ENCODE data around the gene NCMAP.

The NCMAP gene

DNA sequence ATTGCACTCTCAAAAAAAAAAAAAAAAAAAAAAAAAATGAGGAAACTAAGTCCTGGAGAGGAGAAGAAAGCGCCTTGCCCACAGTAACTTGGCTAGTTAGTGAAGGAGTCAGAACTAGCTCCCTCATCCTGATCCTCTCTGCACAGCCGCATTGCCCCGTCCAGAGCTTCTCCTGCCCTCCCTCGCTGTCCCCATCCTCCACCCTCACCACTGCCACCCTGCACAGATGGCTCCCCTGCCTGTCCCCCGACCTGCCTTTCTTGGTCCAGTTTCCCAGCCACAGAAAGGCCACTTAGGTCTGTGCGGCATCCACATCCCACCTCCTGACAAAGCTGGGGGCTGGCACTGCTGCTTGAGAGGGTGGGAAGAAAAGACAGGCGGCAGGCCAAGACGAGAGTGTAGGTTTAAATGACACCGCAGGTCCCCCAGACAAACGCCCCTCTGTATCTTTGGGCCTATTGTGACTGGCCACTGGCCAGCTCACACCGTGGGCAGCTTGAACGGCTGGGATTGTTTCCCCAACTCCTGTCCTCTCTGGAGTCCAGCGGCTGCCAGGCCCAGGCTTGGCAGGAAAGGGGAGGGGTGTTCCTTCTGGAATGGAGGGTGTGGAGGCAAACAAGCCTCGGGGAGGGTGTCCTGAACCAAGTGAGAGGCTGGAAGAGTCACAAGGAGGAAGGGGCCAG, 20.2 kb downstream of the NCMAP start:
- no peak for DNase-seq

DNA sequence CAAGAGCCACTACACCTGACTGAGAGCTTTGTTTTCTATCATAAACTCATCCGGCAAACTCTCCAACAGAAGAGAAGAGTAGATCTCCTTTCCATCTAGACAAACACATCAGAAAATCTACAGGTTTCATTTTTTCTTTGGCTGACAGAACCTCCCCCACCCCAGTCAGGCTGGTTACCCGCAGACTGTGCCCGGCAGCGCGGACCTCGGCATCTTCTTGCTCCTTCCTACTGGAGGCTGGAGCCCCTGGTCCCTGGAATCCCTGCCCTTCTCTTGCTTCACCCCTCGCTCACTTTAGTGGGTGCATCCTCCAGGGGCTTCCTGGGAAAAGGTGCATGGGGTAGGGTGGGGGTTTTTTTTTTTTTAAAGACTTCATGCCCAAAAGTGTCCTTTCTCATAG, 23.0 kb downstream of the NCMAP start:
- no peak for DNase-seq

DNA sequence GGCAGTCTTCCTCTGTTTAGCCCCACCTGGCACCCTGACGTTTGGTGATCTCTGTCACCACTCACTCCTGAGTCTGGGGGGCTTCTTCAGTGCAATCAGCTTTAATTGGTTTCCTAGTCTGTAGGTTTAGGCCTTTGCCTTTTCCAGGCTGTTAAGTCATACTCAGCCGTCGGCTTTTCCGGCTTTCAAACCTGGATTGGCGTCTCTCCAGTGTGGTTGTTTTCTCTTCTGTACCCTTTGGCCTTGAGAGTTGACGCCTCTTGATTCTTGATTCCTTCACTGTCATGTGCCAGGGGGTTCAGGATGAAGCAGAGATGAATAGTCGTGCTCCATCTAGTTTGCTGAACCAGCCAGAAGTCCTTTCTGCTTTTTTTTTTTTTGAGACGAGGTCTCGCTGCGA, 24.9 kb downstream of the NCMAP start:
- DNase-seq = no peak

DNA sequence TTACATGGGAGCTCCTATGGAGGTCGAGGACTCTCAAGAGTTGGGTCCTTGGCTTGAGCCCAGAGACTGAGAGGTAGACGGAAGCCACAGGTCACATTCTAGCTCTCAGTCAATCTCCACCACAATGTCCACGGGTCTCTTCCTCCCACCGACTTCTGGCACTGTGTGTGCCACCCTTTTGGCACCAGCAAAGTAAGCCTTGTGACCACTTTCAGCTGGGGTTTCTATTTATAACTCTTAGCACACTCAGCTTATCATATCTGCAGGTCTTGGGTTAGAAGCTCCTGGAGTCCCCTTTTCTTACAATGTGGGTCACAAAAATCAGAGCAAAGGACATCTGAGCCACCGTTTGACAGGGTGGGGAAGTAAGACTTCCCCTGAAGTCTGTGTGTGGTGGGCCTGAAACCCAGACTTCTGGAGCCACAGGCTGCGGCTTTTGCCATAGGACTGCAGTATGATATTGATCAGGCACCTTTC, 28.3 kb downstream of the NCMAP start:
- DNase-seq = no peak

DNA sequence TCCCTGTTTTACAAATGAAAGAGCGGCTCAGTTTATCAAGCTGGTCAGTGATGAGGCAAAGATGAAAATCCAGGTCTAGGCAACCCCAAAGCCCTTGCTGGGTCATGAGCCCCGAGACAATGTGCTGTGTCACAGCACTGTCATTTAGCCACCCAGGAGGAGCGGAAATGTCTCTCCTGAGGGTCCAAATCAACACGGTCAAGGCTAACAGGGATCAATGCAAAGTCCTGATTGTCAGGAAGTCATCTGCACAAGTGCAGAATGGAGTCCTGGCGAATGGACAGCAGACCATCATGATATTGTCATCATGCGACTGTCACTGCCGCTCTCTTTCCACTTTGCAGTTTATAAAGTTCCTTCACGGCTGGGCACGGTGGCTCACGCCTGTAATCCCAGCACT, 30.2 kb downstream of the NCMAP start:
- no peak for DNase-seq

DNA sequence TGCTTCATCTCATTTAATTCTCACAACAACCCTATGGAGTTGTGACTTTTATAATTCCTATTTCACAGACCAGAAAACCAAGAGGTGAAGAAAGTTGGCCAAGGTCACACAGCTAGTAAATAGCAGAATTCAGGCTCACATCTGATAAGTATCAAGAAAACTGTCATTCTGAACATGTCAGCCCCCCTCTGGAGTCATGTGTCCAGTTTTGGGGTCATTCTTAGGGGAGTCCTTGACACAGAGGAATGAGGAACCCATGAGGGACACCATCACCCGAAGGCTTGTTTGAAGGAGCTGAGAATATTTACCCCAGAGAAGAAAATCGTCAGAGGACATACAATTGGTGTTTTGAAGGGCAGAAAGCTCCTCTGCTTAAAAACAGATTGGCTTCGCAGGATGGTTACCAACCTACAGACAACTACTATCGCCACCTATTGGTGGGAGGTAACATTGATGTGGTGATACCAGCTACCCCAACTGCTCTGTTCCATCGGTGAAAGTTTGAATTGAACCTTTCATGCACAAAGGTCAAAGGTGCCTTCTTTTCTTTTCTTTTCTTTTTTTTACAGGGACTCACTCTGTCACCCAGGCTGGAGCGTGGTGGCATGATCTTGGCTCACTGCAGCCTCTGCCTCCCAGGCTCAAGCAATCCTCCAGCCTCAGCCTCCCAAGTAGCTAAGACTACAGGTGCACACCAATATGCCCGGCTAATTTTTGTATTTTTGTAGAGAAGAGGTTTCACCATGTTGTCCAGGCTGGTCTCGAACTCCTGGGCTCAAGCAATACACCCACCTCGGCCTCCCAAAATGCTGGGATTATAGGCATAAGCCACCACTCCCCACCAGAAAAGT, 31.3 kb downstream of the NCMAP start:
- DNase-seq = peak; percentile 52

DNA sequence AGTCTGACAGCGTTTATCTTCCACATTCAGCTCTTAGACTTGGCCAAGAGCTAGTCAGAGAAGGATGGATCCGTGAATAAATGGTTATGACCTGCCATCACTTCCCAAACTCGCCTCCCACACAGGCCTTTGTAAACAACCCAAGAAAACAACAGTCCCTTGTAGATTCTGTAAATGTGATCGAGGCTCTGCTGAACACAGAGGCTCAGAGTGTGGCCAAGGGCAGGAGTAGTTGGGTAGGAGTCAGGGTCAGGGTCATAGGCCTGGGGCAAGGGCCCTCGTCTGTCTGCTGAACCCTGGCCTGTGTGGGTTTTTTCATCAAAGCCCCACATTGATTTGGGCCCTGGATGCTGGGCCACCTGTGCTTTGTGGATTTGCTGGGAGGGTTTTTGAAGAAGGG, 32.7 kb downstream of the NCMAP start:
- no peak for DNase-seq

DNA sequence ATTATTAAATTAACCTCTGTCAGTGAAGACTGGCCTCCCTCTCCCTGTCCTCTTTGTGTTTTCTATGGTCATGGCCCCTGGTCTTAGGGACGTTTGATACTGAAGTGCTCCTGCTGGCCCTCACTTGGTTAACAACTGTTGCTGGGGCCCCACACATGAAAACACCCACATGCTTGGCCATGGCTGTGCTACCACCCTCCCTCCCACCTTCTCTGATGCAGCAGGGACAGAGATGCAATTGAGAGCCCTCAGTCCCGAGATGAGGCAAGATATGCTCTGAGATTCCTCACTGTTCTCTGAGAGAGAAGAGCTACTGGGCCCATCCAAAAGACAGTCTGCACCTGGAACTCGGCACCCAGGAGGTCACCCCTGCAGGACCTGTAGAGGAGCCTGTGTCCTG, 33.3 kb downstream of the NCMAP start:
- DNase-seq = no peak

DNA sequence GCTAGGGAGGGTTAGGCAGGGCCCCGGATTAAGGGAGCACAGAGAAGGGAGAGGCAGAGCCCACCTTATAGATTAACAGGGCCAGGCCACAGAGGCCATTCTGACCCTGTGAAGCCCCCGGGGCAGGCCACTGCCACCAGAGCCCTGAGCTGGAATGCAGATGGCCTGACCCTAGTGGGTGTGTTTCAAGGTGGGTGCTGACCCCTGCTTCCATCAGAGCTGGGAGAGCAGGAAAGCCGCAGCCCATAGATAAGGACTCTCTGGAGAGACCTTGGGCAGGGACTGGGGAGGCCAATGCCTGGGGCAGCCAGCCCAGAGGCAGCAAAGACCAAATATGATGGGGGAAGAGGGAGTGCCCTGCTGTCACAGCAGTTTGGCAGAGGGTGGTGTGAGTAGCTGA, 35.9 kb downstream of the NCMAP start:
- no peak for DNase-seq

DNA sequence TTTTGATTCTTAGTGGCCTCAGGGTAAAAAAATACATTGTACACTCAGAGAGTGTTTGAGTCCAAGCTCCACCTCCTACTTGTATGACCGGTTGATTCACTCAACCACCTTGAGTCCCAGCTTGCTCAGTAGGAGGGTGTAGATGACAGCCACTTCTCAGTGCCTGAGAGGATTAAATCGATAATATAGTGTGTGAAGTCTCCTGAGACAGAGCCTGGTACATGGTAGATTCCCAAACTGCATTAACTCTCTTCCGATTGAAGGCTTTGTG, 38.4 kb downstream of the NCMAP start:
- no peak for DNase-seq

DNA sequence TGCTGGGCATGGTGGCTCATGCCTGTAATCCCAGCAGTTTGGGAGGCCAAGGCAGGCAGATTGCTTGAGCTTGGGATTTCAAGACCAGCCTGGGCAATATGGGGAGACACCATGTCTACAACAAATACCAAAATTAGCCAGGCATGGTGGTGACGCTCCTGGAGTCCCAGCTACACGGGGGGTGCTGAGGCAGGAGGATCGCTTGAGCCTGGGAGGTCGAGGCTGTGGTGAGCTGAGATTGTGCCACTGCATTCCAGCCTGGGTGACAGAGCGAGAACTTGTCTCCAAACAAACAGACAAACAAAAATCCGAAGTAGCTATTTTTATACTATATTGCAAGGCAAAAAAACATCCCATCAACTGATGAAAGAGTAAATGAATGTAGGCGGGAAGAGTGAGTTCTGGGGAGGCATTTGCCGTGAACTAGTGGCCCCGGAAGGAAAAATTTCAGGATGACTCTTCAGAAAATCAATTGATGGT, 40.6 kb downstream of the NCMAP start:
- DNase-seq = no peak

DNA sequence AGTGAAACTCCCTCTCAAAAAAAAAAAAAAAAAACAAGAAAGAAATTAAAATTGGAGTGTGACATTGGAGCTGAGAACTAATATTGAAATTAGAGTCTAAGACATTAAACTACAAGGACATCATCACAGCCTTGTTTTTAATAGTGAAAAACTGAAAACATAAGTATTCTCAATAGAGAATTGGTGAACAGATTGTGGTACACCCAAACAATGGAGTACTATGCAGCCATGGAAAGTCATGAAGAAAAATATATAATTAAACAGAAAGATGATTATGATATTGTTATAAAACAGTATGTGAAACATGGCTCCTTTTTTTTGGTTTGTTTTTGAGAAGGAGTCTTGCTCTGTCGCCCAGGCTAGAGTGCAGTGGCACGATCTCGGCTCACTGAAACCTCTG, 43.4 kb downstream of the NCMAP start:
- no peak for DNase-seq

DNA sequence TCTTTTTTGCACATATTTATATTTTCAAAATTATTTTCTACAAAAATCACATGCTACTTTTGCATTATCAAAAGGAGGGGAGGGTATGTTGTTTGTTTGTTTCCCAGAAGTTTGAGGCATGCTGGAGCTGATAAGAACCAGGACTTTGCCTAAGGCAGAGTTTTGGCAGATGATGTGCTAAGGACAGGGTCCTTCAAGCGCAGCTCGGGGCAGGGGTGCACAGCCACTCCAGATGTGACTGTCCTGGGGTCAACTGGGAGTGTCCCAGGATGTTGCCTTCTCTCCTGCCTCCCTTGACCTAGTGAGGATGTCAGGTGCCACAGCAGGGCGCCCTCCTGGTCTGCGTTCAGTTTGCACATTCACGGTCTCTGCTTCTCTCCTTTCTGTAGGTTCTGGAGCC, 44.7 kb downstream of the NCMAP start:
- DNase-seq = no peak

DNA sequence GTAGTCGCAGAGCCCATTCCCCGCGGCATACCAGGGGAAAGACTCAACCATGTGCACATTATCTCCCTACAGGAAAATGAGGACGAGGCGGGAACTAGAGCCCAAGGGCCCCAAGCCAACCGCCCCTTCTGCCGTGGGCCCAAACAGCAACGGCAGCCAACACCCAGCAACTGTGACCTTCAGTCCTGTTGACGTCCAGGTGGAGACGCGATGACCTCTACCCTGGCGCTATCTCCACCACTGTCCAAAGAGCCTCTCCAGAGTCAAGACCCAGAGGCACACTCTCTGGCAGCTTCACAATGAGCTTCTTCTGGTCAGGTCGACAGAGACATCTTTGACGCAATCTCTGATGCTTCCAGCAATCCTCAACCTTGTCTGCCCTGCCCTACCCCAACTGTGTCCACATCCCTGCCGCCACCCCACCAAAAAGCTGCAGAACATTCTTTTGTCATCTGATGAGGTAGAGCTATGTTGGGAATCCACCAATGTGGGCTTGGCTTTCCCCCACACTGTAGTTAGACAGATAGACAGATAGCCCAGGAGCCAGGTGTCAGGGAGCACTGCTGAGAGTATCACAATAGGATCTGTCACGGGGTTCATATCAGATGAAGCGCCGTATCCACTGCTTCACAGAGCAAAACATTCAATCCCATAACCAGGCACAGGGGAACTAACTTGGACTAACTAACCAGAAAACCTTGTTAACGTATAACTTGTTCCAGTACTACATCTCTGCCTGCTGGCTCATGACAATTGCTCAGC, 49.8 kb downstream of the NCMAP start:
- no peak for DNase-seq

DNA sequence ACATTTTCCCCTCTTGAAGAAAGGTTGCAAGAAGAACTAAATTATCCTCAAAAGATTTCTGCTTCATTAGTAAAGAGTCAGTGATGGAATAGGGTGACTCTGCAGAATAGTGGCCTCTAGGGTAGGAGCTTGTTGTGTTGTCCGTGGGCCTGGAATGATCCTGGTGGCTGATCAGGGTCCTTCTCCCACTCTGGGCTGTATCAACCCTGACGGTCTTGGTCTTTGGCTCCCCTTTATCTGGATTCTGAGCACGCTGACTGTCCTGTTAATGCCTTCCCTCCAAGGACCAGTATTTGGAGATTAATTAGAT, 50.4 kb downstream of the NCMAP start:
- no peak for DNase-seq

DNA sequence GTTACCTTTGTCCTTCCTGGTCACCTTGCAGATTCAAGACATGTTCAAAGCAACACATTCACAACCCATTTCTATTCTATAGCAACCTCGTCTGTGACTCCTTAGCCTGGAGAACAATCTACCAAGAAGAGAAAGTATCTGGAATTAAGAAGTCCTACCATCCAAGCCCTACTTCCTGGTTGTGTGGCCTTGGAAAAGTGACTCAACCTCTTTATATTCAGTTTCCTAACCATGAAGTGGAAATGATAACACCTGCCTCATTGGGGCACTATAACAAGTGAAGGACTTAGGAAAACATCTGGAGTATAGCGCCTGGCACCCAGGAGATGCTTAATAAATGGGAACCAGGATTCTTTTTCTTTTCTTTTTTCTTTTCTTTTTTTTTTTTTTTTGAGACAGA, 50.7 kb downstream of the NCMAP start:
- DNase-seq = no peak

DNA sequence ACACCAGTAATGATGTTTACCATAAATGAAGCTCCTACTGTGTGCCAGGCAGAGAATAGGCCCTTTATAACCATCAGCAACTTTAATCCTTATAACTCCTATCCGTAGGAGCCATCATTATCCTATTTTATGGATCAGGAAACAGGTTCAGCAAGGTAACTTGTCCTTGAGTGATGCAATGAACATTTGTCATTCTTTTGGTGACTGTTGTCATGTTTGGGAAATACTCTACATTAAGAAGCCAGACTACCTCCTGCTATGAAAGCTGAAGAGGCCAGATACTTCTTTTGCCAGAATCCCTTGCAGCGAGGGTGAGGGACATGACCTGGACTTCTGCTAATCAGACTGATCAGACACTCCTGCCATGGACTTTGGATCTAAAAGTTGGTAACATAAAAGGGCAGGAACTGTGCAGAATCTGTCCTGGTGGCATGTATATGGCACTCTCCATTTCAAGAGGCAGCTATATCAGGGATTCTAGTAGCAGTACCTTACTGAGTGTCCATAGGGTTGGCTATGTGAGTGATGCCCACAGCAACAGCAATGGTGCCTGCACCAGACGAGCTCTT, 54.1 kb downstream of the NCMAP start:
- no peak for DNase-seq

DNA sequence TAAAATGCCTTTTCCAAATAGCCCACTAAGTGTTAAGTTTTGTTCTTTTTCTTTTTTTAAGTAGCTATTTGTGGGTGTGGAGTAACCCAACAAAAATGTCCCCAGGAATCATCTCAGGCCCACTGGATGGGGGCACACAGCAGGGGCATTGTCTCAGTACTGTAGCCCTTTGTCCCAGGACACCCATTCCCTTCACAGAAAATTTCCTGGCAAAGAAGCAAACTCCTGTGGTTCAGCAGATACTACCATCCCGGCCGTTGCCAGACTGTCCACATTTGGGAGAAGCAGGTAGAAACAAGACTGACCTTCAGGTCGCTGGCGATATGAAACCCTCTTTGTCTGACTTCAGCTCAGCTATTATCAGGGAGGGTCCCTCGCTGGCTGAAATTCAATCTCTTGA, 63.5 kb downstream of the NCMAP start:
- no peak for DNase-seq

DNA sequence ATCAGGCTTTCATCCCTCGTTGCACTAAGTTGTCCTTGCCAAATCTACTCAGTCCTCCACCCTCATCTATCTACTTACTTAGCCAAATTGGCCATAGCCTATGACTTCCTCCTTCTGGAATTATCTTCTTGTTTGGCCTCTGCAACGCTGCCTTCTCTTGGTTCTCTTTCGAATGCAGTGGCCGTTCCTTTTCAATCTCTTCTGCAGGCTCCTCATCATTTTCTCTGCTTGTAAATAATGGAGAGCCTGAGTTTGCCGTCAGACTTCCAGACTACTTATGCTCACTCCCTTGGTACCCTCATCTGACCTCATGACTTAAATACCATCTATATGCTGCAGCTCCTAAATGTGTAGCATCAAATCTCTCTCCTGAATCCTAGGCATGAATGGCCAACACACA, 64.8 kb downstream of the NCMAP start:
- DNase-seq = no peak

DNA sequence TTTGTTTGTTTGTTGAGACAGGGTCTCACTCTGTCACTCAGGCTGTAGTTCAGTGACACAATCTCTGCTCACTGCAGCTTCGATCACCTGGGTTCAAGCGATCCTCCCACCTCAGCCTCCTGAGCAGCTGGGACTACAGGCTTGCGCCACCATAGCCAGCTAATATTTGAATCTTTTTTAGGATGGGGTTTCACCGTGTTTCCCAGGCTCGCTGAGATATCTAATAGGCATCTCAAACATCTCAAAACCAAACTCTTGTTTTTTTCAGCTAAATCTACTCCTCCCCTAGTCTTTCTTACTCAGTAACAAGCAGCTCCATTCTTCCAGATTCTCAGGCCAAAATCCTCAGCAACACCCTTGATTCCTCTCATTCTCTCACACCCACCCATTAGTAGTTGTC, 65.2 kb downstream of the NCMAP start:
- DNase-seq = no peak

DNA sequence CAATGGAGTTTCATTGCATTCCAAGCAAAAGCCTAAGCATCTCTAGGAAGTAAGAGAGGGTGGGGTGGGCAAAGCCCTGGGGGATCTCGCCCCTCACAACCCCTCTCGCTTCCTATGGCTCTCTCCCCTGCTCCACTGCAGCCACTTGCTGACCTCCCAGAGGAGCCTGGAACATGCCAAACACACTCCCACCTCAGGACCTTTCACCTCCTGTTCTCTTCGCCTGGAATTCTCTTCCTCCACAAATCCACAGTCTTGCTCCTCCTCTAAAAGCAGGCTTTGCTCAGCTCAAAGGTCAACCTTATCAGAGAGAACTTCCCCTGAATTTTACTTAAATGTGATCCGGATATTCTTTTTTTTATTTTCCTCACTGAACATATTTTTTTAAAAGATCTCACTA, 66.3 kb downstream of the NCMAP start:
- DNase-seq = no peak

DNA sequence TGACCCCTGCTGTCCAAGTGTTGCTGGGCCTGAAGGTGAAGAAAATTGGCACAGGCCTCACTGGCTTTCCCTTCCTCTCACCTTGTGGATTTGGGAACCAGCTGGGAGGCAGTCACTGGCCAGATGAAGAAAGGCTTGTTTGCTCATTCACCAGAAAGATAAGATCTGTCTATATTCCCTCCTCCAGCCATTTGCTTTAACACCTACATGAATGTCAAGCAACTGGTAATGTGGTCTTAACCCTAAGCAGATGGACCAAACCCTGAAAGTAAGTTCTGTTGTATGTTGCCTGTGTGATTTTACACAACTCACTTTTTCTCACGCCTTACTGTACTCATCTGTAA, 76.9 kb downstream of the NCMAP start:
- no peak for DNase-seq

DNA sequence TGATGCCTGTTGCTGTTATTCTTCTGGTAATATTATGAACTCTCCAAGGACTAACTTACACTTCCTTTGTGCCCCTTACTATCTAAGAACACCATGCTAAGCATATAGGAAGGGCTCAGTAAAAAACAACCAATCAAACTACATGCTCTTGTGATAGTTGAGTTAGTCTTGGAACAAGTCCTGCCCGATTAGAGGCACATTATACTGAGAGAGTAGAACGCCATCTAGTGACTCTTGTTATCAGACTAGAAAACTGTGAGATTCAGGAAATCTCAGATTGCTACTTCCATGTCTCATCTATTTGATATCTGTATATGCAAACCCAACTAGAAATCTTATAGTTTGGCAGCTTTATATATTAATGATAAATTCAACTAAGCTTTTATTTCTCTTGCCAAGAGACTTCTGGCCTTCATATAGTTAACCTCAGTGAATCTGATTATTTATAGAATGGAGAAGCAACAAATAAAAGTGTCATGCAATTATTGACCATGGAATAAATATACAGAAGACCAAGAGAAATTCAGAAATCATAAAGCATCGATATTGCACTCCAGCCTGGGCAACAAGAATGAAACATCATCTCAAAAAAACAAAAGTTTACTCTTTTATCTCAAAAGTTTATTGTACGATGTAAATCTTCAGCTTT, 79.4 kb downstream of the NCMAP start:
- peak; percentile 72 for DNase-seq
